Activated CD8-positive, alpha-beta memory T cell treated with anti-CD3 and anti-CD28 coated beads, Interleukin-2, amount 50 U/mL, for 1 hour (primary cell): ENCODE results near the gene TLR2.

ENCODE experiments used
- DNase-seq: peaks from one replicate; pipeline ENCODE4 v3.0.0-alpha.2; 2020; ENCODE audit errors: extremely low read depth

TLR2 gene, protein sequence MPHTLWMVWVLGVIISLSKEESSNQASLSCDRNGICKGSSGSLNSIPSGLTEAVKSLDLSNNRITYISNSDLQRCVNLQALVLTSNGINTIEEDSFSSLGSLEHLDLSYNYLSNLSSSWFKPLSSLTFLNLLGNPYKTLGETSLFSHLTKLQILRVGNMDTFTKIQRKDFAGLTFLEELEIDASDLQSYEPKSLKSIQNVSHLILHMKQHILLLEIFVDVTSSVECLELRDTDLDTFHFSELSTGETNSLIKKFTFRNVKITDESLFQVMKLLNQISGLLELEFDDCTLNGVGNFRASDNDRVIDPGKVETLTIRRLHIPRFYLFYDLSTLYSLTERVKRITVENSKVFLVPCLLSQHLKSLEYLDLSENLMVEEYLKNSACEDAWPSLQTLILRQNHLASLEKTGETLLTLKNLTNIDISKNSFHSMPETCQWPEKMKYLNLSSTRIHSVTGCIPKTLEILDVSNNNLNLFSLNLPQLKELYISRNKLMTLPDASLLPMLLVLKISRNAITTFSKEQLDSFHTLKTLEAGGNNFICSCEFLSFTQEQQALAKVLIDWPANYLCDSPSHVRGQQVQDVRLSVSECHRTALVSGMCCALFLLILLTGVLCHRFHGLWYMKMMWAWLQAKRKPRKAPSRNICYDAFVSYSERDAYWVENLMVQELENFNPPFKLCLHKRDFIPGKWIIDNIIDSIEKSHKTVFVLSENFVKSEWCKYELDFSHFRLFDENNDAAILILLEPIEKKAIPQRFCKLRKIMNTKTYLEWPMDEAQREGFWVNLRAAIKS

GRCh38 chr4:153684182-153684970 lies at the start of gene TLR2:
Gene TLR2, plus strand, starts transcription at chr4:153684280. Its CDS starts 18,628 bp downstream, at chr4:153702908.
- DNase-seq = peak; percentile 19

- DNase-seq = no peak
Measured at GRCh38 chr4:153634738-153635353, 49.2 kb upstream of the TLR2 start.

GRCh38 chr4:153635846-153636245 lies 48.2 kb upstream of the TLR2 start:
- no peak for DNase-seq

DNA sequence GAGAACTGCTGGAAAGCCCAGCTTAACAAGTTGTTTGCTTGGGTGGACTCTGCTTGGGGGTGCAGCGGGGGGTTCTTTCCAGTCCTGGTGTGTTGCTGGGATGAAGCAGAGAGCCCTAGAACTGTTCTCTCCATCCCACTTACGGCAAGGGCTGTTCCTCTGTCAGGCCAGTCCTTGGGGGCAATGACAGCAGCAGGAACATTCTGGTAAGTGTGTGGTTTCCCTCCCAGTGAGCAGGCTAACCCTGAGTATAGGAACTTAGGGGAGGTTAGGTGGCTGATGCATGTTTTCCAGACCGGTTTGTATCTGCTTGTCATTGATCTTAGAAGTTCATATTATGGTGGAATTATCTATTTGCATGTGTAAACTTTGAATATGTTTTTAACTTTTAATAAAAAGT lies 46.9 kb upstream of the TLR2 start:
- DNase-seq = no peak

DNA sequence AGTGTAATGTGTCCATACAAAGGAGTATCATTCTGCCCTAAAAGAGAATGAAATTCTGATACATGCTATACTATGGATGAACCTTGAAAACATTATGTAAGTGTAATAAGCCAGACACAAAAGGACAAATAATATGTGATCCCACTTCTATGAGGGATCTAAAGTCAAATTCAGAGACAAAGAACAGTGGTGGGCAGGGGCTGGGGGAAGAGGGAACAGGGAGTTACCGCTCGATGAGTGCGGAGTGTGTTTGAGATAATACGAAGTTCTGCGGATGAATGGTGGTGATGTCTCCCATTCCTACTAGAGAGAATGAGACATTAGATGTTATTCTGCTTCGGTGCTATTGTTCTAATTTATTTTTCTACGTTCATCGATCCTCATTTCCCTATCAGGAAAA lies 46.1 kb upstream of the TLR2 start:
- no peak for DNase-seq

DNA sequence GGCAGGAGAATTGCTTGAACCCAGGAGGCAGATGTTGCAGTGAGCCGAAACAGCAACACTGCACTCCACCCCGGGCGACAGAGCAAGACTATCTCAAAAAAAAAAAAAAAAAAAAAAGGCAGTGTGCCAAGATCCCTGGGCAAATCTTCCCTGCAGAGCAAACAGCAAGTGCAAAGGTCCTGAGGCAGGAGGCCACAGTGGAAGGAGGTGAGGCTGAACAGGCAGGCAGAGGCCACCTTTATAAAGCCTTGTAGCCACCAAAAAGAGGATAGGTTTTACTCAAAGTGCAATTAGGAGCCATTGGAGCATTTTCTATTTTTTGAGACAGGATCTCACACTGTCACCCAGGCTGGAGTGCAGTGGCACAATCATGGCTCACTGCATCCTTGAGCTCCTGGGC lies 45.1 kb upstream of the TLR2 start:
- DNase-seq = no peak

DNA sequence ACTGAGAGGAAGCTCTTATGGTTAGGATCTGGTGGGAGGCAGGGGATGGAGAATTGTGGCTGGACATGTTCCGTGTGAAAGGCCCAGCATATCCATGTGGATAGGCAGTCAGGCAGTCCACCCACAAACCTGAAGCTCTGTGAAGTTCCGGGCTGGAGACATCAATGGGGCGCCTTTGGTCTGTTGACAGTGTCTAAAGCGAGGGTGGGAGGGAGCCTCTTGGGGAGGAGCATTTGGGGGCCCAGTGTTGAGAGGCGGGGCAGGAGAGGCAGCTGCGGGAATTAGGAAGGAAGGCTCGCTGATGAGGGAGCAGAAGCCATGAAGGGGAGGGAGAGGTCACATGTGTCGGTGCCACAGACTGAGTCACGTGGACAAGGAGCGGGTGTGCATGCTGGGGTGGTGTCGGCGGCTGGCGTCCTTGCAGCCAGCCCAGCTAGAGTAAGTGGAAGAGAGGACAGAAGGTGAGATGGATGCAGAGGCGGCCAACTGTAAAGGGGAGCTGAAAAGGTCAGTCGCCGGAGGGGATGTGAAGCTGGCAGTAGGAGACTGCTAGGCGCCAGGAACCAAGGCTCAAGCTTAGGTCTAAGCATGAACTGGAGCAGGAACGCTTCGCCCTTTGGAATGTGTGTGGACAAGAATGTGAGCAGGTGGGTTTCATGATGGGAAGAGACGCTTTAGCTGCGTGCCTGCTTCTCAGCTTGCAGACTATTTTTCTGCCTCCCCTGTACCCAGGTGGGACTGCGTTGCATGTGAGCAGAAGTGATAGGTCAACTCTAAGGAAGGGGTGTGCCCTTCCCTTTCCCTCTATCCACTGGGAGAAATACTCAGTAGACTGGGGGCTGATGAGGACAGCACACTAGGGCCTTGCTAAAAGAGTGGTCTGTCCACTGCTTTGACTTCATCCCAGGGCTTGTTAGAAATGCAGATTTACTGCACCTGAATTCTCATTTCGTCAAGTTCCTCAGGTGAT lies 44.0 kb upstream of the TLR2 start:
- DNase-seq = no peak

GRCh38 chr4:153641532-153641931 lies 42.5 kb upstream of the TLR2 start:
- DNase-seq = no peak

- no peak for DNase-seq
Measured at GRCh38 chr4:153643406-153644383, 40.4 kb upstream of the TLR2 start.

- no peak for DNase-seq
Measured at GRCh38 chr4:153645183-153645582, 38.9 kb upstream of the TLR2 start.

DNA sequence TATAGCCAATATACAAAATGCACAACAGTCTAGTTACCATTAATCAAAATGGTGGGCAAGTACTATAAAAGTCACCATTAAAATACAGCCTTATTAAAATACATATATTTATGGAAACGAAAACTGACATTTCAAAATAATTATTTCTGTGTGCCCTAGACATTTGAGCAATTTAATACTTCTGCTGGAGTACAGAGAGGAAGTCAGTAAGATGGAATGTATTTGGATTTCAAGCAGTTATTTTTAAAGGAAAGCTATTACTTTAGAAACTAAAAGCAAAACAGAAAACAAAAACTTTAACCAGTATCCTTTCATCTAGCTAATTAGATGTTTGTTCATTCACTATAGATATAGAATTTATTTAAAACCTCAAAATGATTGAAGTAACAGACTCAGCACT lies 37.8 kb upstream of the TLR2 start:
- DNase-seq = no peak

- no peak for DNase-seq
Measured at GRCh38 chr4:153646978-153647377, 37.1 kb upstream of the TLR2 start.

DNA sequence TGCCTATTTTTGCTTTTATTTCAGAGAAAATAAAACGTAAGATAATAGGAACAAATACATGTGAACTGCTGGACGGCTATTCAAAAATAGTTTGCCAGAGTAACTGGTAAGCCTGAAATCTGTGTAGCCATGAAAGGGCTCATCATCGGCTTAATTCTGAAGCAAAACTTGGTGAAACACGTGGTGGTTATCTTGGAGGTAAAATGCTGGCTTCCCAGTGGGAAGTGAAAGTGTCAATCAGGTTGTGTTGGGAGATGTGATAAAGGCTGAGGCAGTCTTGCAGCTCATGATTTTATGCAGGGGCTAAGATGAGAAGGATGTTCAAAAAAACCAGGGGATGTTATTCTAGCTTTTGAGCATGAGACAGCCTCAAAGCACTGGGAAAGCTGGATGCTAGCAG lies 36.1 kb upstream of the TLR2 start:
- DNase-seq = no peak

DNA sequence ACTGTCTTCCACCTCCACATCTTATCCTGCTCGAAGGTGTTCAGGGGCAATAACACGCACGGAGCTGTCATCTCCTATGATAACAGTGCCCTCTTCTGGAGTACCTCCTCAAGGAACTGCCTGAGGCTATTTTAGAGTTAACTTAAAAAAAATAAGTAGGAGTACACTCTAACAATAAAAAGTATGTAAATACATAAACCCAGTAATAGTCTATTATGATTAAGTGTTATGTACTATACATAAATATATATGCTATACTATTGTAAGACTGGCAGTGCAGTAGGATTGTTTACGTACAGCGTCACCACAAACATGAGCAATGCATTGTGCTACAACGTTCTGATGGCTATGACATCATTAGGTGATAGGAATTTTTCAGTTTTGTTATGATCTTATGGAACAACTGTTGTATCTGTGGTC lies 34.5 kb upstream of the TLR2 start:
- DNase-seq = no peak

- no peak for DNase-seq
Measured at GRCh38 chr4:153651116-153651515, 33.0 kb upstream of the TLR2 start.

DNA sequence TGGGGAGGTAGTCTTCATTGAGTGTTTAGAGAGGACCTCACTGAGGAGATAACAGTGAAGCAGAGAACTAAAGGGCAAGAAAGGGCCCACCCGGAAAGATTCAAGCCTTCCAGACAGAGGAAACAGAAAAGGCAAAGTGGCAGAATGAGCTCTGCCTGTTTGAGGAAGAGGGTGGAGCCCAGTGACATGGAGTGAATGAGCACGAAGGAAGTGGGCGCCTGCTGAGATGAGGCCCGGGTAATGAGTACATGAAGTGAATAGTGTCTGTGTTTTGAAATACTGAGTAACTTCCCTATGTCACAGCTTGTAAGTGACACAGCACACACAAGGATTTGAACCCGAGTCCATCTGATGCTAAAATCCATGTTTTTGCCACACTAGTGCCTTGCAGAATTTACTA lies 32.5 kb upstream of the TLR2 start:
- DNase-seq = no peak

GRCh38 chr4:153652051-153652784 lies 31.9 kb upstream of the TLR2 start:
- no peak for DNase-seq

DNA sequence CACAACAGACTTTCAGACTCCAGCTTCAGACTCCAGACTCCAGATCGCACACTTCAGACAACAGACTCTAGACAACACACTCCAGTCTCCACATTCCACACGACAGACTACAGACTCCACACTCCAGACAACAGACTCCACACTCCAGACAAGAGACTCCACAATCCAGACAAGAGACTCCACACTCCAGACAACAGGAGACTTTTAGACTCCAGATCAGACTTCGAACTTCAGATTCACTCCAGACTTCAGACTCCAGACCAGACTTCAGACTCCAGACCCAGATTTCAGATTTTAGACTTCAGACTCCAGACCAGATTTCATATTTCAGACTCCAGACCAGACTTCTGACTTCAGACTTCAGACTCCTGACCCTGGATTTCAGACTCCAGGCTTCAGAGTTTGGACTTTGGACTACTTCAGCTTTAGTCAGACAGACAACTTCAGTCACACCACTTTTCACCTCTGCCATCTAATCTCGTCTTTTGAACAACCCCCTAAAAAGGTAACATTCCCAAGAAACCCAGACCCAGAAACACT lies 29.0 kb upstream of the TLR2 start:
- DNase-seq = no peak
